K562 (cell line): ENCODE measurements around the gene RMC1. TPM values are rescaled to one million over a fixed set of nuclear protein-coding genes. Genes with fewer than 3 reads are reported as not detected.
A peak's percentile ranks its signal among the peaks of the same experiment; 100 is the strongest.

ENCODE experiments used
- ATAC-seq: fragments of 200-7000 bp; cut with Tn5 transposase; 3 replicates; pipeline ENCODE4 v1.9.1; 2020; ENCODE audit warnings: moderate library complexity
- BruUV-seq: library from RNA; stranded (reverse); fragments of 400-500 nt; replicated peaks from 2 replicates; lab custom pipeline; 2021; lab: Mats Ljungman, UMichigan
- CTCF ChIA-PET: fragments of 300-600 bp; formaldehyde crosslinking; extraction: SDS; loops from one replicate; lab custom pipeline; 2021; ENCODE audit warnings: low intra/inter-chr PET ratio; lab: Yijun Ruan, JAX
- POLR2A ChIA-PET: fragments of 300-600, 350-650 bp; sonication (Branson Sonifier 250); formaldehyde crosslinking; extraction: SDS; loops from one replicate; lab custom pipeline; 2021; ENCODE audit warnings: antibody characterized with exemption, inconsistent platforms; lab: Yijun Ruan, JAX
- DNase-seq, 4 experiments: peaks; one replicate each; pipeline versions ENCODE4 v3.0.0 to v3.0.0-alpha.2; 2011 to 2018; ENCODE audit warnings: low spot score in 3 of 4, mixed read lengths in 3 of 4; ENCODE audit errors: extremely low read depth in 1 of 4
- FAIRE-seq: peaks from 2 replicates; lab custom pipeline; 2011; peaks lifted over from hg19 to GRCh38; lab: Jason Lieb, UNC
- H2AFZ ChIP-seq: 2 replicates; pipeline ENCODE4 v1.6.0; 2011; ENCODE audit warnings: low read depth, low read length, control low read depth, inconsistent platforms
- H3K27ac ChIP-seq: fragments of 200-600 bp; 3 replicates; pipeline ENCODE4 v1.8.0; 2011; ENCODE audit warnings: low read depth, mild to moderate bottlenecking, control low read depth, inconsistent platforms, low read length, moderate library complexity, mixed read lengths; ENCODE audit errors: extremely low read depth
- H3K27me3 ChIP-seq, 2 experiments: fragments of 300-600 bp in 1 of 2; 2 replicates in 1 of 2; 3 replicates in 1 of 2; pipeline versions ENCODE4 v1.6.0 to v1.8.0; 2011; ENCODE audit warnings: inconsistent platforms in 2 of 2, low read length in 2 of 2, mild to moderate bottlenecking in 1 of 2, mixed read lengths in 1 of 2, moderate library complexity in 1 of 2; ENCODE audit not compliant: control insufficient read depth in 2 of 2, insufficient read depth in 2 of 2
- H3K36me3 ChIP-seq: fragments of 300-600 bp; 3 replicates; pipeline ENCODE4 v1.8.0; 2011; ENCODE audit warnings: mild to moderate bottlenecking, low read length, inconsistent platforms; ENCODE audit not compliant: control insufficient read depth, insufficient read depth
- H3K4me1 ChIP-seq, 2 experiments: fragments of 200-600 bp in 1 of 2; replicated peaks in 1 of 2; 2 replicates in 1 of 2; 3 replicates in 1 of 2; pipeline versions ENCODE4 v1.5.1 to v1.8.0; 2011; ENCODE audit warnings: inconsistent platforms in 2 of 2, low read length in 2 of 2, mild to moderate bottlenecking in 1 of 2, mixed read lengths in 1 of 2, moderate library complexity in 1 of 2; ENCODE audit not compliant: control insufficient read depth in 2 of 2, insufficient read depth in 2 of 2
- H3K4me2 ChIP-seq: 2 replicates; pipeline ENCODE4 v1.6.1; 2011; ENCODE audit warnings: low read length, control low read depth, inconsistent platforms, mixed read lengths; ENCODE audit not compliant: insufficient read depth
- H3K4me3 ChIP-seq: fragments of 200-600 bp; sonication (generic), shearing (Covaris generic); 2 replicates; pipeline ENCODE4 v1.5.1; 2016; ENCODE audit warnings: control low read depth, inconsistent platforms
- H3K79me2 ChIP-seq: fragments of 200-600 bp; 3 replicates; pipeline ENCODE4 v1.8.0; 2011; ENCODE audit warnings: low read length, inconsistent platforms; ENCODE audit not compliant: control insufficient read depth, insufficient read depth
- H3K9ac ChIP-seq, 2 experiments: 2 replicates each; pipeline versions ENCODE4 v1.6.0 to v1.6.1; 2011; ENCODE audit warnings: low read depth in 2 of 2, low read length in 2 of 2, control low read depth in 1 of 2, inconsistent platforms in 1 of 2, mild to moderate bottlenecking in 1 of 2, mixed read lengths in 1 of 2; ENCODE audit not compliant: insufficient read depth in 1 of 2
- H3K9me1 ChIP-seq: one replicate; pipeline ENCODE4 v1.6.0; 2011; ENCODE audit warnings: inconsistent platforms, mild to moderate bottlenecking, low read length, moderate library complexity; ENCODE audit not compliant: control insufficient read depth, insufficient read depth
- H3K9me3 ChIP-seq: replicated peaks from 2 replicates; pipeline ENCODE4 v1.5.1; 2011; ENCODE audit warnings: low read depth, low read length, inconsistent platforms; ENCODE audit not compliant: control insufficient read depth, insufficient read depth
- H4K20me1 ChIP-seq: replicated peaks from 2 replicates; pipeline ENCODE4 v1.6.1; 2011; ENCODE audit warnings: low read length, inconsistent platforms, mixed read lengths; ENCODE audit not compliant: control insufficient read depth, insufficient read depth
- EGR1 ChIP-seq: fragments of 450-650 bp; conservative IDR thresholded peaks from 2 replicates; pipeline ENCODE4 v1.6.1; 2017; ENCODE audit warnings: mild to moderate bottlenecking
- EHMT2 ChIP-seq: fragments of 450-650 bp; IDR thresholded peaks from 2 replicates; pipeline ENCODE4 v1.6.1; 2018; ENCODE audit warnings: antibody characterized with exemption
- GATA2 ChIP-seq: sonication (generic); formaldehyde crosslinking; IDR thresholded peaks from 2 replicates; pipeline ENCODE4 v1.4.0; 2020; ENCODE audit warnings: mild to moderate bottlenecking, missing genetic modification reagents
- RFX1 ChIP-seq: fragments of 450-650 bp; IDR thresholded peaks from 2 replicates; pipeline ENCODE4 v1.6.1; 2016; ENCODE audit warnings: mild to moderate bottlenecking, moderate library complexity
- TRIM28 ChIP-seq: fragments of 450-650 bp; IDR thresholded peaks from 2 replicates; pipeline ENCODE4 v1.6.1; 2017
- U2AF2 ChIP-seq: fragments of 200-400 bp; formaldehyde crosslinking; optimal IDR thresholded peaks from 2 replicates; pipeline ENCODE3; 2017; ENCODE audit warnings: low read depth, mild to moderate bottlenecking, low read length
- WGBS: fragments of 100-300 bp; shearing (Covaris generic); methylation state at CpG from one replicate; pipeline ENCODE4 v1.1.6; 2016; ENCODE audit warnings: low coverage, mixed read lengths; ENCODE audit not compliant: insufficient coverage; ENCODE audit errors: missing lambda C conversion rate; 5-methylcytosine and 5-hydroxymethylcytosine counted together
- in situ Hi-C: fragments of 300-500 bp; cut with MboI; formaldehyde crosslinking; loops from 4 replicates; pipeline ENCODE4 v1.15.0; 2018; ENCODE audit warnings: inconsistent platforms, mixed read lengths
- intact Hi-C: fragments of 100-400 bp; cut with micrococcal nuclease; formaldehyde crosslinking; loops from 2 replicates; pipeline ENCODE4 v1.14.2; 2022
- polyA plus RNA-seq, 8 experiments: library from polyadenylated mRNA; depleted of rRNA in 4 of 8; stranded (reverse) in 5 of 8; unstranded in 3 of 8; fragments of >200 nt; fragmentation: Nextera tagmentation in 2 of 8; fragmentation: Illumina TruSeq in 1 of 8; extraction: Ambion mirVana in 2 of 8; extraction: Trizol in 1 of 8; gene quantifications; 2 replicates each; pipeline versions ENCODE4 v1.2.1 to v1.2.3, GENCODE V29; 2011 to 2014; ENCODE audit warnings: inconsistent platforms in 1 of 8, missing spikeins in 1 of 8
- total RNA-seq, 7 experiments: library from RNA; depleted of rRNA in 6 of 7; stranded (reverse); fragments of >200 nt in 6 of 7; fragmentation: Illumina TruSeq in 2 of 7; extraction: Trizol in 2 of 7; gene quantifications; 2 replicates each; pipeline versions ENCODE4 v1.2.1 to v1.2.3, GENCODE V29; 2011 to 2021; ENCODE audit warnings: low replicate concordance in 1 of 7
- TF ChIP-seq, protein P1 (sequence below): fragments of 450-650 bp; IDR thresholded peaks from 2 replicates; pipeline ENCODE4 v1.6.1; 2017; ENCODE audit warnings: mild to moderate bottlenecking, moderate library complexity
- TF ChIP-seq, protein P2 (sequence below): fragments of 450-650 bp; formaldehyde crosslinking; IDR thresholded peaks from 2 replicates; pipeline ENCODE4 v1.4.0; 2020; ENCODE audit warnings: mild to moderate bottlenecking, moderate library complexity
- TF ChIP-seq, protein P3 (sequence below): fragments of 450-650 bp; IDR thresholded peaks from 2 replicates; pipeline ENCODE4 v1.6.1; 2017; ENCODE audit warnings: antibody characterized with exemption, mild to moderate bottlenecking

The RMC1 gene
- total and polyA plus RNA-seq, 9 of the 15 experiments (the other 6 are each of a cell fraction or from before 2014, with no cell fraction given), result 7.5 to 42.4 (median 35.5) TPM

DNA sequence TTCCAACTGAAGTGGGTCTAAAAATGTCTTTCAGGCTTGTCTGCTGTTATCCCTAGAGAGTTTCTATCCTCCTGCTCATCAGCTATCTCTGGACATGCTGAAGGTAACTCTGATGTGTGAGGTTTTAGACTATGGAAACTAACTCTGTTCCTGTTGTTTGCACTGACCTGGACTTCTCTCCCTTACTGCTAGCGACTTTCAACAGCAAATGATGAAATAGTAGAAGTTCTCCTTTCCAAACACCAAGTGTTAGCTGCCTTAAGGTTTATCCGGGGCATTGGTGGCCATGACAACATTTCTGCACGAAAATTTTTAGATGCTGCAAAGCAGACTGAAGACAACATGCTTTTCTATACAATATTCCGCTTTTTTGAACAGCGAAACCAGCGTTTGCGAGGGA is 26.9 kb downstream of the RMC1 start:
- intact Hi-C loops (no loop called here), in situ Hi-C loops (no loop called here)
- H3K9me3 ChIP-seq, result no peaks in the 10 kb centered on the region
- peaks cover 7% of the 10 kb centered on the region for H4K20me1 ChIP-seq
- H3K9me1 ChIP-seq, result no peaks in the 10 kb centered on the region
- peaks cover 94% of the 10 kb centered on the region for H3K36me3 ChIP-seq
- H3K9ac ChIP-seq, result no peak overlapping the region
- POLR2A ChIA-PET, result interaction anchor here (1.0 kb wide), 1 partner anchor 85 kb away, joined by 3 read pairs; no protein-coding TSS in a partner anchor
- H3K27me3 ChIP-seq, result no peaks in the 10 kb centered on the region
- CTCF ChIA-PET, result interaction anchor here (0.6 kb wide), 1 partner anchor 399 kb away, joined by 3 read pairs; no protein-coding TSS in a partner anchor
- TF ChIP-seq RFX1 (0 out of 2 replicates have a peak, but pooled peaks have one; percentile 15), U2AF2 (no peak)
- TF ChIP-seq, protein P1, sequence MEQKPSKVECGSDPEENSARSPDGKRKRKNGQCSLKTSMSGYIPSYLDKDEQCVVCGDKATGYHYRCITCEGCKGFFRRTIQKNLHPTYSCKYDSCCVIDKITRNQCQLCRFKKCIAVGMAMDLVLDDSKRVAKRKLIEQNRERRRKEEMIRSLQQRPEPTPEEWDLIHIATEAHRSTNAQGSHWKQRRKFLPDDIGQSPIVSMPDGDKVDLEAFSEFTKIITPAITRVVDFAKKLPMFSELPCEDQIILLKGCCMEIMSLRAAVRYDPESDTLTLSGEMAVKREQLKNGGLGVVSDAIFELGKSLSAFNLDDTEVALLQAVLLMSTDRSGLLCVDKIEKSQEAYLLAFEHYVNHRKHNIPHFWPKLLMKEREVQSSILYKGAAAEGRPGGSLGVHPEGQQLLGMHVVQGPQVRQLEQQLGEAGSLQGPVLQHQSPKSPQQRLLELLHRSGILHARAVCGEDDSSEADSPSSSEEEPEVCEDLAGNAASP, result no peak
- H2AFZ ChIP-seq, result no peak overlapping the region
- H3K4me2 ChIP-seq, result no peak overlapping the region; the same call in 1 of the 2 replicates
- H3K79me2 ChIP-seq, result peaks cover 8% of the 10 kb centered on the region; the same call in 2 of the 3 replicates
- no TSS peak for BruUV-seq
- no peak for DNase-seq
- peak overlapping the region; percentile 95; the same call in 2 of the 3 replicates for H3K27ac ChIP-seq
- no peak for FAIRE-seq
- 87% methylated on average over 7 of the region's 7 CpGs for WGBS
- no peak for ATAC-seq
- H3K4me3 ChIP-seq, result no peak overlapping the region
- peaks cover 14 to 28% of the 10 kb centered on the region in 2 experiments for H3K4me1 ChIP-seq

DNA sequence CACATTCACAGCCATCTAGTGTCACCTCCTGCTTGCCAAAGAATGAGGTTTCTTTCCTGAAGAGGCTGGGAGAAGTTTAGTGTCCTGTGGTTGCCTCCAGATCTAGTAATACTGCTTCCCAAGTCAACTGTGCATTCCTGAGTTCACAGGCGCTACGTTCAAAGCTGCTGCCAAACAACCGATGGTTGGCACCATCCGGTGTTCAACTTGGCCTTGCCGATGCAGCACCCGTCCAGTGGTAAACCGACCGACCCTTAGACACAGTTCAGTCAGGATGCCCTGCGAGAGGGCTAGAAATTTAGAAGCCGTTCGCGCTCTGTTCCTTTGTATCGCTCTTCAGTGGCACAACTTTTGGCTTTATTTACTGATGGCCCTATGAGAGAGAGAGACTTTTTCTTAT is 28.6 kb downstream of the RMC1 start:
- Histone ChIP-seq H3K4me3 (no peak overlapping the region), H3K79me2 (peaks cover 8% of the 10 kb centered on the region; the same call in 2 of the 3 replicates), H3K4me1 (peaks cover 14 to 28% of the 10 kb centered on the region in 2 experiments), H3K27ac (no peak overlapping the region), H3K9ac (no peak overlapping the region), H4K20me1 (peaks cover 7% of the 10 kb centered on the region), H3K27me3 (no peaks in the 10 kb centered on the region), H3K9me1 (no peaks in the 10 kb centered on the region), H3K36me3 (peaks cover 96% of the 10 kb centered on the region), H3K4me2 (no peak overlapping the region), H3K9me3 (no peaks in the 10 kb centered on the region), H2AFZ (no peak overlapping the region)
- FAIRE-seq (no peak), ATAC-seq (no peak), DNase-seq (no peak)
- POLR2A ChIA-PET, result interaction anchor here (0.6 to 0.7 kb wide), 2 partner anchors 48 to 64 kb away, joined by 3 read pairs; no protein-coding TSS in a partner anchor
- BruUV-seq, result no TSS peak
- CTCF ChIA-PET, result no interaction called here
- intact Hi-C loops, result no loop called here
- in situ Hi-C loops, result no loop called here
- 98% methylated on average over 13 of the region's 13 CpGs for WGBS
- TF ChIP-seq EHMT2 (no peak), EGR1 (no peak), GATA2 (CRISPR knock-in tag) (no peak), TRIM28 (no peak)
- TF ChIP-seq, protein P2, sequence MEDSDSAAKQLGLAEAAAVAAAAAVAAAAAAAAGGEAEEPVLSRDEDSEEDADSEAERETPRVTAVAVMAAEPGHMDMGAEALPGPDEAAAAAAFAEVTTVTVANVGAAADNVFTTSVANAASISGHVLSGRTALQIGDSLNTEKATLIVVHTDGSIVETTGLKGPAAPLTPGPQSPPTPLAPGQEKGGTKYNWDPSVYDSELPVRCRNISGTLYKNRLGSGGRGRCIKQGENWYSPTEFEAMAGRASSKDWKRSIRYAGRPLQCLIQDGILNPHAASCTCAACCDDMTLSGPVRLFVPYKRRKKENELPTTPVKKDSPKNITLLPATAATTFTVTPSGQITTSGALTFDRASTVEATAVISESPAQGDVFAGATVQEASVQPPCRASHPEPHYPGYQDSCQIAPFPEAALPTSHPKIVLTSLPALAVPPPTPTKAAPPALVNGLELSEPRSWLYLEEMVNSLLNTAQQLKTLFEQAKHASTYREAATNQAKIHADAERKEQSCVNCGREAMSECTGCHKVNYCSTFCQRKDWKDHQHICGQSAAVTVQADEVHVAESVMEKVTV (CRISPR knock-in tag), result no peak
- TF ChIP-seq, protein P3, sequence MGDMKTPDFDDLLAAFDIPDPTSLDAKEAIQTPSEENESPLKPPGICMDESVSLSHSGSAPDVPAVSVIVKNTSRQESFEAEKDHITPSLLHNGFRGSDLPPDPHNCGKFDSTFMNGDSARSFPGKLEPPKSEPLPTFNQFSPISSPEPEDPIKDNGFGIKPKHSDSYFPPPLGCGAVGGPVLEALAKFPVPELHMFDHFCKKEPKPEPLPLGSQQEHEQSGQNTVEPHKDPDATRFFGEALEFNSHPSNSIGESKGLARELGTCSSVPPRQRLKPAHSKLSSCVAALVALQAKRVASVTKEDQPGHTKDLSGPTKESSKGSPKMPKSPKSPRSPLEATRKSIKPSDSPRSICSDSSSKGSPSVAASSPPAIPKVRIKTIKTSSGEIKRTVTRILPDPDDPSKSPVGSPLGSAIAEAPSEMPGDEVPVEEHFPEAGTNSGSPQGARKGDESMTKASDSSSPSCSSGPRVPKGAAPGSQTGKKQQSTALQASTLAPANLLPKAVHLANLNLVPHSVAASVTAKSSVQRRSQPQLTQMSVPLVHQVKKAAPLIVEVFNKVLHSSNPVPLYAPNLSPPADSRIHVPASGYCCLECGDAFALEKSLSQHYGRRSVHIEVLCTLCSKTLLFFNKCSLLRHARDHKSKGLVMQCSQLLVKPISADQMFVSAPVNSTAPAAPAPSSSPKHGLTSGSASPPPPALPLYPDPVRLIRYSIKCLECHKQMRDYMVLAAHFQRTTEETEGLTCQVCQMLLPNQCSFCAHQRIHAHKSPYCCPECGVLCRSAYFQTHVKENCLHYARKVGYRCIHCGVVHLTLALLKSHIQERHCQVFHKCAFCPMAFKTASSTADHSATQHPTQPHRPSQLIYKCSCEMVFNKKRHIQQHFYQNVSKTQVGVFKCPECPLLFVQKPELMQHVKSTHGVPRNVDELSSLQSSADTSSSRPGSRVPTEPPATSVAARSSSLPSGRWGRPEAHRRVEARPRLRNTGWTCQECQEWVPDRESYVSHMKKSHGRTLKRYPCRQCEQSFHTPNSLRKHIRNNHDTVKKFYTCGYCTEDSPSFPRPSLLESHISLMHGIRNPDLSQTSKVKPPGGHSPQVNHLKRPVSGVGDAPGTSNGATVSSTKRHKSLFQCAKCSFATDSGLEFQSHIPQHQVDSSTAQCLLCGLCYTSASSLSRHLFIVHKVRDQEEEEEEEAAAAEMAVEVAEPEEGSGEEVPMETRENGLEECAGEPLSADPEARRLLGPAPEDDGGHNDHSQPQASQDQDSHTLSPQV, result no peak
